Measurements from ENCODE around the gene ADGRD1. TPM values are rescaled to one million over a fixed set of nuclear protein-coding genes. Genes with fewer than 3 reads are reported as not detected.

Gene ADGRD1
- total RNA-seq, 2 experiments from 2014 or later = 0.05 TPM; not detected in 1

DNA sequence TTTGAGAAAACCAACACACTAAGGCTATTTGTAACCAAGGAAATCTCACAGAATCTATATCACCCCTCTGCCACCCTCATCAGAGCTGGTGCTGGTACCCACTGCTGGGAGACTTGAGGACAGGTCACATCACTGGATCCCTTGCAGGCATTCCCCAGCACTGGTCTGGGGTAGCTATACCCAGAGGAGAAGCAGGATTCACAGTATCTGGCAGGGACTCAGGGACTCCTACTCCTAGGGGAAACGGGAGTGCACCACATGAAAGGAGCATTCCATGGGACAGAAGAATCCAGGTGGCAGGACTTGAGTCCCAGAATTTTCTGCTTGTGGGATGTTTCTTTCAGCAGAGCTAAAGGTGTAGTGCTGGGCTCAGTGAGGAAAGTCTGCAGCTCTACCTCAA lies 223.2 kb downstream of the ADGRD1 start:
- Mint-ChIP-seq H3K4me1 (no peaks in the 10 kb centered on the region), H3K27ac (no peak overlapping the region), H3K4me3 (no peak overlapping the region), H3K9me3 (peaks cover 15% of the 10 kb centered on the region), H3K36me3 (ENCODE audit: low read depth) (no peaks in the 10 kb centered on the region), H3K27me3 (peaks cover 13% of the 10 kb centered on the region)
- CTCF ChIA-PET = no interaction called here
- POLR2A ChIA-PET = no interaction called here
- DNase-seq = no peak

DNA sequence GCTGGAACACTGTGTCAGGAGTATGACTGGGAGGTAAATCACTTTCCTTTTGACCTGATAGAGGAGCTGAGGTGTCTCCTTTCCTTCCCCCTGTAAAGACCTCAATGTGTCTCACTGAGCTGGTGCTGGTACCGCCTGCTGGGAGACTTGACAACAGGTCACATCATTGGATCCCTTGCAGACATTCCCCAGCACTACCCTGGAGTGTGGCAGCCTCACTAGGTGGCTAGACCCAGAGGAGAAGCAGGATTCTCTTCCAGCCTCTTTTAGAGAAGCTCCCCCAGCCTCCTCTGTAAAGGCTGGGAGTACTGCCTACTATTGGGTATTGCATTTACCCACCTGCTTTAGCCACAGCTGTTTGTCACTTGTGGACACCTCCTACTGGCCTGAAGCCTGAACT lies 223.9 kb downstream of the ADGRD1 start:
- DNase-seq = no peak
- Mint-ChIP-seq H3K9me3 (peaks cover 15% of the 10 kb centered on the region), H3K4me3 (no peak overlapping the region), H3K4me1 (no peaks in the 10 kb centered on the region), H3K36me3 (ENCODE audit: low read depth) (no peaks in the 10 kb centered on the region), H3K27ac (no peak overlapping the region), H3K27me3 (peaks cover 13% of the 10 kb centered on the region)
- POLR2A ChIA-PET = no interaction called here
- CTCF ChIA-PET = no interaction called here

- DNase-seq = no peak
- CTCF ChIA-PET = no interaction called here
Observed at GRCh38 chr12:131187602-131188001, 233.9 kb downstream of the ADGRD1 start.

DNA sequence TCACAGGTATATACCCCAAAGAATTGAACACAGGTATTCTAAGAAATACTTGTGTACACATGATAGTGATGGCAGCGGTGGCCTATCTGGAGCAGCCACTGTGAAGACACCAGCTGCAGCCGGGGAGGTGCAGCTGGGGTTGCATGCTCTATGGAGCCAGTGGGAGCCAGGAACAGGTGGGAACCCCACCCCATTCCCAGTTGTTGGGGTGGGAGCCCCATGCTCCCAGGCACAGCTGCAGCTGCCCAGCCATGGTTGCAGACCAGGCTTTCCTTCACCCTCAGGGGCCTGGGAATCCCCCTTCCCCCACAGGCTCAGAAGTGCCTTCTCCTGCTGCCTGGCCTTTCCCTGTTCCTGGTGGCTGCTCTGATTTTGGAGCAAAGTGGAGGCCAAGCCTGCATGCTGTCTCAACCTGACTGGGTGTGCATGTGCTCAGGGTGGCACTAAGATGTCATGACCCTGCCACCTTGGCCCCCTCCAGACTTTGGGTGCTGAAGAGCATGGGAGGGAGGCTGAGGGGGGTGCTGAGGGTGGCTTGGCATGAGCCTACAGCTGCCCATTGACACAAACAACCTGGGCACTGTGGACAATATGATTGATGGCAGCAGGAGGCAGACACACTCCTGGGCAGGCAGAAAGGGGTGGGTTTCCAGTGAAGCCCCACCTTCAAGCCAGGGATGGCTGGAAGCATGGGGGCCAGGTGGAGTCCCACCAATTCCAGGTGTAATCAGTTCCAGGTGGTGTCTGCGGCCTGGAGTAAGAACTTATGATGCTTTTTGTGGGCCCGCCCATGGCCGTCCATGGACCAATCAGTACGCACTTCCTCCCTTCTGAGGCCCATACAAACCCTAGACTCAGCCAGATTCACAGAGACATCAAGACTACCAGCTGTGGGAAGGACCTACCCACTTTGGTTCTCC lies 234.7 kb downstream of the ADGRD1 start:
- Mint-ChIP-seq H3K4me3 (no peak overlapping the region), H3K4me1 (no peaks in the 10 kb centered on the region), H3K9me3 (peaks cover 12% of the 10 kb centered on the region), H3K36me3 (ENCODE audit: low read depth) (no peaks in the 10 kb centered on the region), H3K27ac (no peak overlapping the region), H3K27me3 (peaks cover 2% of the 10 kb centered on the region)
- no peak for DNase-seq
- ChIA-PET POLR2A (no interaction called here), CTCF (no interaction called here)

More at GRCh38 chr12:131187602-131188001, 233.9 kb downstream of the ADGRD1 start:
- H3K9me3 Mint-ChIP-seq = peaks cover 14% of the 10 kb centered on the region
- no peaks in the 10 kb centered on the region for H3K36me3 Mint-ChIP-seq (ENCODE audit: low read depth)
- H3K4me1 Mint-ChIP-seq = no peaks in the 10 kb centered on the region
- POLR2A ChIA-PET = no interaction called here
- H3K4me3 Mint-ChIP-seq = no peak overlapping the region
- H3K27ac Mint-ChIP-seq = no peak overlapping the region
- H3K27me3 Mint-ChIP-seq = peaks cover 2% of the 10 kb centered on the region

DNA sequence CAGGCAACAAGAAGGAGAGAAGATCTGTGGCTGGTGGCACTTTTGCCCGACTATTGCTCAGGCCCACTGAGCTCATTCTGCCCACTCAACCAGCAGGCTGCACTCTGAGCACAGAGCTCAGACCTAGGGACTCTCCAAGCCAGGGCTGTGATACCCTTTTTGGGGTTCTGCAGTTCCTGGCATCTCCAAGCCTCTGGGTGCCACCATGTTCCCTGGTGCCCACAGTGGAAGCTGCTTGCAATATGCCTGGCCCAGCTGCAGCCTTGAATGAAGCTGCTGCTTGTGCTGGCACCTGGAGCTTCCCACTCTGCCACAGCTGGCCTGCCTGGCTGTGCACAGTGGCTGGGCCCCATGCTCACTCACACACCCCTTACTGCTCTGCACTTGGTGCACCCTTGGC lies 236.1 kb downstream of the ADGRD1 start:
- CTCF ChIA-PET = no interaction called here
- DNase-seq = no peak
- no peak overlapping the region for H3K4me3 Mint-ChIP-seq
- H3K4me1 Mint-ChIP-seq = no peaks in the 10 kb centered on the region
- H3K9me3 Mint-ChIP-seq = peaks cover 4% of the 10 kb centered on the region
- POLR2A ChIA-PET = no interaction called here
- no peaks in the 10 kb centered on the region for H3K36me3 Mint-ChIP-seq (ENCODE audit: low read depth)
- no peak overlapping the region for H3K27ac Mint-ChIP-seq
- peaks cover 2% of the 10 kb centered on the region for H3K27me3 Mint-ChIP-seq

- CTCF ChIA-PET = no interaction called here
- peaks cover 2% of the 10 kb centered on the region for H3K9me3 Mint-ChIP-seq
- H3K4me3 Mint-ChIP-seq = no peak overlapping the region
- POLR2A ChIA-PET = no interaction called here
- no peak for DNase-seq
- peaks cover 2% of the 10 kb centered on the region for H3K27me3 Mint-ChIP-seq
- H3K4me1 Mint-ChIP-seq = no peaks in the 10 kb centered on the region
- H3K36me3 Mint-ChIP-seq (ENCODE audit: low read depth) = no peaks in the 10 kb centered on the region
- no peak overlapping the region for H3K27ac Mint-ChIP-seq
Observed at GRCh38 chr12:131190965-131191364, 237.3 kb downstream of the ADGRD1 start.

Other genes with a start within 250 kb of the ADGRD1 start
- gene RIMBP2, start 237.6 kb upstream of the ADGRD1 start, total RNA-seq = not detected
- gene STX2, start 114.7 kb upstream of the ADGRD1 start, total RNA-seq = 10 to 100 TPM; 23.2 to 25.5 TPM
- gene RAN, start 81.8 kb upstream of the ADGRD1 start, total RNA-seq = 1,000 to 10,000 TPM; 1,033 to 1,124 TPM

Data from activated CD4-positive, alpha-beta T cell treated with anti-CD3 and anti-CD28 coated beads, Interleukin-2, amount 10 ng/mL, durations not matched to agents 7 days and 5 days (primary cell).